Colonic mucosa (tissue), 4 donors: ENCODE data around the gene SLC39A3. TPM values are rescaled to one million over a fixed set of nuclear protein-coding genes. Genes with fewer than 3 reads are reported as not detected.

Experiments used
- DNase-seq: peaks from one replicate; pipeline ENCODE4 v3.0.0-alpha.2; 2020
- H3K27ac ChIP-seq: fragments of 200-600 bp; one replicate; pipeline ENCODE4 v1.8.0; 2021
- H3K27me3 ChIP-seq: fragments of 200-600 bp; one replicate; pipeline ENCODE4 v1.8.0; 2021
- H3K36me3 ChIP-seq: fragments of 200-600 bp; one replicate; pipeline ENCODE4 v1.8.0; 2021
- H3K4me1 ChIP-seq: fragments of 200-600 bp; one replicate; pipeline ENCODE4 v1.8.0; 2021; ENCODE audit warnings: mild to moderate bottlenecking
- H3K4me3 ChIP-seq: fragments of 200-600 bp; one replicate; pipeline ENCODE4 v1.8.0; 2021
- H3K9ac ChIP-seq, 2 donors: one replicate each; pipeline ENCODE4 v1.7.0; 2013; ENCODE audit warnings: control low read depth in 2 of 2, low read depth in 2 of 2, low read length in 2 of 2
- H3K9me3 ChIP-seq: fragments of 200-600 bp; one replicate; pipeline ENCODE4 v1.8.0; 2021
- intact Hi-C: fragments of 100-400 bp; cut with DNase I; formaldehyde crosslinking; loops from one replicate; pipeline ENCODE4 v1.14.1; 2022
- total RNA-seq, 2 donors: library from RNA; stranded (reverse); fragmentation: NEBNext Ultra II Directional in 1 of 2; extraction: Animal tissue kit (Norgen Biotek cat#: 25700) in 1 of 2; gene quantifications; one replicate each; pipeline ENCODE4 v1.2.1, GENCODE V29; 2021
- TF ChIP-seq, protein P1 (sequence below): fragments of 200-600 bp; IDR thresholded peaks from one replicate; pipeline ENCODE4 v1.8.0; 2022; ENCODE audit warnings: antibody characterized with exemption, mild to moderate bottlenecking
- donor health status: healthy.
- donor health status: DM: no; HTN: no; CAD: no.
- donor health status: DM: no; HTN: no; CAD: no.

The SLC39A3 gene
- total RNA-seq, 2 donors from 2014 or later, result 14.8 to 34.3 TPM

GRCh38 chr19:2736550-2737190 lies 3.1 kb downstream of the SLC39A3 start:
- TF ChIP-seq, protein P1, sequence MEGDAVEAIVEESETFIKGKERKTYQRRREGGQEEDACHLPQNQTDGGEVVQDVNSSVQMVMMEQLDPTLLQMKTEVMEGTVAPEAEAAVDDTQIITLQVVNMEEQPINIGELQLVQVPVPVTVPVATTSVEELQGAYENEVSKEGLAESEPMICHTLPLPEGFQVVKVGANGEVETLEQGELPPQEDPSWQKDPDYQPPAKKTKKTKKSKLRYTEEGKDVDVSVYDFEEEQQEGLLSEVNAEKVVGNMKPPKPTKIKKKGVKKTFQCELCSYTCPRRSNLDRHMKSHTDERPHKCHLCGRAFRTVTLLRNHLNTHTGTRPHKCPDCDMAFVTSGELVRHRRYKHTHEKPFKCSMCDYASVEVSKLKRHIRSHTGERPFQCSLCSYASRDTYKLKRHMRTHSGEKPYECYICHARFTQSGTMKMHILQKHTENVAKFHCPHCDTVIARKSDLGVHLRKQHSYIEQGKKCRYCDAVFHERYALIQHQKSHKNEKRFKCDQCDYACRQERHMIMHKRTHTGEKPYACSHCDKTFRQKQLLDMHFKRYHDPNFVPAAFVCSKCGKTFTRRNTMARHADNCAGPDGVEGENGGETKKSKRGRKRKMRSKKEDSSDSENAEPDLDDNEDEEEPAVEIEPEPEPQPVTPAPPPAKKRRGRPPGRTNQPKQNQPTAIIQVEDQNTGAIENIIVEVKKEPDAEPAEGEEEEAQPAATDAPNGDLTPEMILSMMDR, result no peak
- no peaks in the 10 kb centered on the region for H3K9me3 ChIP-seq
- DNase-seq, result no peak

DNA sequence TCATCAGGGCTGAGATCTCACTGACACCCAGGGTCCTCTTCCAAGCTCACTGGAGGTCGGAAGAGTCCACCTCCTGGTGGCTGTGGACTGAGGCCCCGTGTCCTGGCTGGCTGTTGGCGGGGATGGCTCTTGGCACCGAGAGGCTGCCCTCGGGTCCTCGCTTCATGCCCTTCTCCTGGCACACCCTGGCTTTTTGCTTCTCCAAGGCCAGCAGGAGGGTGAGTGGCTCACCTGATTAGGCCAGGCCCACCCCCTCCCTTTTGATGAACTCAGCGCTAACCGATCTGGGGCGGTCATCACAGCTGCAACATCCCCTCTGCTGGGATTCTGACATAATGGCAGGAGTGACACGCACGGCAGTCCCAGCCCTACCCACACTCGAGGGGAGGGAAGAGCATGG lies 4.4 kb downstream of the SLC39A3 start:
- TF ChIP-seq, protein P1, result no peak
- Histone ChIP-seq H3K4me3 (no peak overlapping the region), H3K9ac (no peak overlapping the region), H3K27me3 (no peaks in the 10 kb centered on the region), H3K27ac (no peak overlapping the region), H3K9me3 (no peaks in the 10 kb centered on the region), H3K36me3 (no peaks in the 10 kb centered on the region), H3K4me1 (no peaks in the 10 kb centered on the region)
- no peak for DNase-seq
- intact Hi-C loops, result no loop called here

More at GRCh38 chr19:2736550-2737190, 3.1 kb downstream of the SLC39A3 start:
- H3K4me1 ChIP-seq, result no peaks in the 10 kb centered on the region
- H3K36me3 ChIP-seq, result no peaks in the 10 kb centered on the region
- no peak overlapping the region for H3K27ac ChIP-seq
- H3K9ac ChIP-seq, result no peak overlapping the region
- intact Hi-C loops, result no loop called here
- no peak overlapping the region for H3K4me3 ChIP-seq
- no peaks in the 10 kb centered on the region for H3K27me3 ChIP-seq

DNA sequence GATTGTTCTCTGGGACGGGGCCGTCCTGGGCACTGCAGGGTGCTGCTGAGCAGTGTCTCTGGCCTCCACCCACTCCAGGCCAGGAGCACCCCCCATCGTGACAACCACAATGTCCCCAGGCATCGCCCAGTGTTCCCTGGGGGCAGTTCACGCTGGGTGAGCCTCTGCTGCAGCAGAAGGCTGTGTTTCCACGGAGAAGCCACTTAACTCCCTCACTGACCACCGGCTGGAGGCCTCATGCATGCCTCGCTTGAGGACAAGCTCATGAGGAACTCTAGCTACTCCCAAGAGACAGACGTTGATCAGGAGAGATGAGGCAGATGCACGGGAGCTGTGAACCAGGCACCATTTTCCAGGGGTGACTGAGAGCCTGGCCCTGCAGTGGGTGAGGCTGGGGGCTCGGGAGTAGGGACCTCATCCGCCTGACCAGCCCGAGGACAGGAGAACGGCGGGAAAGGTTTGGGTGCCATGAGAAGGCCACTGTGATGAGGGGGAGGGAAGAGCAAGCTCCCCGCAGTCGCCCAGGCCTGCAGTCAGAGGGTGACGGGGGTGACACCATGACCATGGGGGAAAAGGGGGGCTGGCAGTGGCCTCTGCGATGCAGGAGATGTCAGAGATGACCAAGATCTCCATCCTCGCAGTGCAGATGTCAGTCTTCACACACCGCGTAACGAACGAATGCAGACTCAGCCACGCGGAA lies 5.1 kb downstream of the SLC39A3 start:
- TF ChIP-seq, protein P1, result no peak
- no peak overlapping the region for H3K4me3 ChIP-seq
- H3K9ac ChIP-seq, result no peak overlapping the region
- no peak for DNase-seq
- no peaks in the 10 kb centered on the region for H3K4me1 ChIP-seq
- intact Hi-C loops, result no loop called here
- H3K36me3 ChIP-seq, result no peaks in the 10 kb centered on the region
- no peaks in the 10 kb centered on the region for H3K27me3 ChIP-seq
- H3K9me3 ChIP-seq, result no peaks in the 10 kb centered on the region
- no peak overlapping the region for H3K27ac ChIP-seq

DNA sequence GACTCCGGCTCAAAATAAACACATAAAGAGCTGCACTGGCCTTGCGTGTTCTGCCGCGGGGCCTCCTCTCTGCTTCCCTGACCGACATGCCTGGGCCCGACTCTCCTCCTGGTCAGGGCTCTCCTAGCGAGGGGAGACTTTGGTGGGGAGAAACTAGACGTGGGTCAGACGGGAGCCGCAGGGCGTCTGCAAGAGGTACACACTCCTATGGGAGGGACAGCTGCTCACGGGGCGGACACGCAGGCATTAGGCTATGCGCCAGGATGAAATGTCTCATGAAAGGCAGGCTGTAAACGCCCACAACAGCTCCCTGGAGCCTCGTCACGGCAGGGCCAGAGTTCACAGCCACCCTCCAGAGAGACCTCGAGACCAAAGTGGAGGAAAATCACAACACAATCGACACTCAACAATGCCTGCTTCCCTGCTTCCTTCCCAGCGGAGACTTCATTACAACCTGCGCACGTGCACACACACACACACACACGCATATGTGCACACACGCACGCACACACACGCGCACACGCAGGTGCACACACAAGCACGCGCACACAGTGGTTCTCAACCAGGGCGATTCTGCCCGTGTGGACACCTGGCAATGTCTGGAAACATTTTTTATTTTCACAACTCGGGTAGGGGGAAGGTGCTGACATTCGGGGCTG lies 5.8 kb downstream of the SLC39A3 start:
- no peak for DNase-seq

DNA sequence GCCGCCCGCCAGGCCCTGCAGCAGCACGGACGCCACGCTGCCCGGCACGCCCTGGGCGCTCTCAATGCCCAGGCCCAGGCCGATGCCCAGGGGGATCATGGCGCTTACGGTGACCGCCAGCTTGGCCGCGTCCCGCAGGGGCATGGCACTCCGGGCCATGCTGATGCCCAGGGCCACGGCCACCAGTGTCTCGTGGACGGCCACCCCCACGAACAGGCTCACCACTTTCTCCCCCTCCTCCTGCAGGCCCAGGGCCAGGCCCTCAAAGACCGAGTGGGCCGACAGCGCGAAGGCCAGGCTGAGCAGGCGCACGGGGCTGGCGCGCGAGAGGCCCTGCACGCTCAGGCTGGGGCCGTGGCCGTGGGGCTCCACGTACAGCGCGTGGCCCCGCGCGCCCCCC lies 6.9 kb downstream of the SLC39A3 start:
- intact Hi-C loops, result no loop called here
- H3K9me3 ChIP-seq, result no peaks in the 10 kb centered on the region
- H3K9ac ChIP-seq, result no peak overlapping the region
- H3K4me1 ChIP-seq, result no peaks in the 10 kb centered on the region
- no peak overlapping the region for H3K27ac ChIP-seq
- H3K27me3 ChIP-seq, result no peaks in the 10 kb centered on the region
- TF ChIP-seq, protein P1, result no peak
- no peak overlapping the region for H3K4me3 ChIP-seq
- DNase-seq, result no peak
- H3K36me3 ChIP-seq, result no peaks in the 10 kb centered on the region

More for the DNA sequence above, 5.8 kb downstream of the SLC39A3 start:
- intact Hi-C loops, result no loop called here
- no peak overlapping the region for H3K4me3 ChIP-seq
- no peaks in the 10 kb centered on the region for H3K36me3 ChIP-seq
- no peaks in the 10 kb centered on the region for H3K4me1 ChIP-seq
- TF ChIP-seq, protein P1, result no peak
- H3K27me3 ChIP-seq, result no peaks in the 10 kb centered on the region
- no peak overlapping the region for H3K9ac ChIP-seq
- no peak overlapping the region for H3K27ac ChIP-seq
- H3K9me3 ChIP-seq, result no peaks in the 10 kb centered on the region
